MM.1S (cell line): ENCODE results near the gene FHDC1.

ENCODE experiments used
- DNase-seq: peaks from one replicate; pipeline ENCODE4 v3.0.0-alpha.2; 2015
- H2AFZ ChIP-seq: fragments of 300-600 bp; sonication (generic); 2 replicates; pipeline ENCODE4 v1.6.0; 2016; ENCODE audit warnings: antibody characterized with exemption, low read length
- H3F3A ChIP-seq: fragments of 300-600 bp; sonication (generic); 2 replicates; pipeline ENCODE4 v1.6.1; 2016; ENCODE audit warnings: mild to moderate bottlenecking, antibody characterized with exemption, low read length, moderate library complexity, mixed read lengths; ENCODE audit not compliant: insufficient read depth
- H3K27ac ChIP-seq: fragments of 300-600 bp; sonication (generic); 2 replicates; pipeline ENCODE4 v1.5.1; 2016; ENCODE audit warnings: mild to moderate bottlenecking, low read length
- H3K27me3 ChIP-seq: fragments of 300-600 bp; sonication (generic); replicated peaks from 2 replicates; pipeline ENCODE4 v1.6.0; 2016; ENCODE audit warnings: low read length; ENCODE audit not compliant: insufficient read depth
- H3K36me3 ChIP-seq: fragments of 300-600 bp; sonication (generic); replicated peaks from 2 replicates; pipeline ENCODE4 v1.6.1; 2016; ENCODE audit warnings: mild to moderate bottlenecking, low read length, mixed read lengths; ENCODE audit not compliant: insufficient read depth
- H3K4me1 ChIP-seq: fragments of 300-600 bp; sonication (generic); 2 replicates; pipeline ENCODE4 v1.6.1; 2016; ENCODE audit warnings: low read length, mixed read lengths
- H3K4me2 ChIP-seq: fragments of 300-600 bp; sonication (generic); 2 replicates; pipeline ENCODE4 v1.6.0; 2016; ENCODE audit warnings: low read depth, low read length
- H3K4me3 ChIP-seq: fragments of 300-600 bp; sonication (generic); 2 replicates; pipeline ENCODE4 v1.5.1; 2016; ENCODE audit warnings: low read length, mixed read lengths
- H3K79me2 ChIP-seq: fragments of 300-600 bp; sonication (generic); 2 replicates; pipeline ENCODE4 v1.6.1; 2016; ENCODE audit warnings: mixed run types, low read length, mixed read lengths
- H3K9ac ChIP-seq: fragments of 300-600 bp; sonication (generic); 2 replicates; pipeline ENCODE4 v1.6.1; 2016; ENCODE audit warnings: low read length, mixed read lengths
- H3K9me2 ChIP-seq: fragments of 300-600 bp; sonication (generic); replicated peaks from 2 replicates; pipeline ENCODE4 v1.6.1; 2016; ENCODE audit warnings: mild to moderate bottlenecking, low read length, mixed read lengths; ENCODE audit not compliant: insufficient read depth
- H3K9me3 ChIP-seq: fragments of 300-600 bp; sonication (generic); replicated peaks from 2 replicates; pipeline ENCODE4 v1.6.1; 2016; ENCODE audit warnings: mild to moderate bottlenecking, low read length, mixed read lengths; ENCODE audit not compliant: insufficient read depth
- H4K20me1 ChIP-seq: fragments of 300-600 bp; sonication (generic); 2 replicates; pipeline ENCODE4 v1.6.1; 2016; ENCODE audit warnings: mild to moderate bottlenecking, low read length, moderate library complexity, mixed read lengths; ENCODE audit not compliant: insufficient read depth
- EZH2 ChIP-seq: fragments of 300-600 bp; sonication (generic); optimal IDR thresholded peaks from 2 replicates; pipeline ENCODE3; 2017; ENCODE audit warnings: low read depth, mild to moderate bottlenecking, antibody characterized with exemption, low read length, mixed read lengths
- EZH2phosphoT487 ChIP-seq: fragments of 300-600 bp; sonication (generic); IDR thresholded peaks from 2 replicates; pipeline ENCODE4 v1.6.1; 2018; ENCODE audit warnings: antibody characterized with exemption, low read length
- TF ChIP-seq, protein P1 (sequence below): fragments of 300-600 bp; sonication (generic); IDR thresholded peaks from 2 replicates; pipeline ENCODE4 v1.5.1; 2016; ENCODE audit warnings: antibody characterized with exemption, low read length, mixed read lengths

FHDC1 gene

DNA sequence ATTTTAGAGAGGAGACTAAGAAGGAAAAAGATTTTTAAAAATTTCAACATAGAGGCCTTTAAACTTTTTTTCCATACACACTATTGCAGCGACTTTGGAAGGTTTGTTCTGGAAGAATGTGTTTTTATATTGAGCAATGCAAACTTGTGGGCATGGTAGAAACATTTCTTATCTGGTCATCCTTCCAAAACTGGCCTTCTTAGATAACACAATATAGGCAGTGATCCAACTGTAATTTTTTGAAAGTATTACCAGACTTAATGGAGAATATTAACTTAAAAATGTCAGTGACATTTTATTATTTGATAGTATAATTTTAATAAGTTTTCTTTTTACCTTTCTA lies 25.6 kb downstream of the FHDC1 start:
- Histone ChIP-seq H3K27ac (no peak overlapping the region), H3K9me3 (no peaks in the 10 kb centered on the region), H3K9ac (no peak overlapping the region), H4K20me1 (no peaks in the 10 kb centered on the region), H3K4me1 (no peaks in the 10 kb centered on the region), H3K27me3 (no peaks in the 10 kb centered on the region), H3K4me2 (no peak overlapping the region), H3K36me3 (no peaks in the 10 kb centered on the region), H3K4me3 (no peak overlapping the region), H3K9me2 (no peaks in the 10 kb centered on the region), H2AFZ (no peak overlapping the region), H3F3A (no peaks in the 10 kb centered on the region), H3K79me2 (no peaks in the 10 kb centered on the region)
- TF ChIP-seq, protein P1, sequence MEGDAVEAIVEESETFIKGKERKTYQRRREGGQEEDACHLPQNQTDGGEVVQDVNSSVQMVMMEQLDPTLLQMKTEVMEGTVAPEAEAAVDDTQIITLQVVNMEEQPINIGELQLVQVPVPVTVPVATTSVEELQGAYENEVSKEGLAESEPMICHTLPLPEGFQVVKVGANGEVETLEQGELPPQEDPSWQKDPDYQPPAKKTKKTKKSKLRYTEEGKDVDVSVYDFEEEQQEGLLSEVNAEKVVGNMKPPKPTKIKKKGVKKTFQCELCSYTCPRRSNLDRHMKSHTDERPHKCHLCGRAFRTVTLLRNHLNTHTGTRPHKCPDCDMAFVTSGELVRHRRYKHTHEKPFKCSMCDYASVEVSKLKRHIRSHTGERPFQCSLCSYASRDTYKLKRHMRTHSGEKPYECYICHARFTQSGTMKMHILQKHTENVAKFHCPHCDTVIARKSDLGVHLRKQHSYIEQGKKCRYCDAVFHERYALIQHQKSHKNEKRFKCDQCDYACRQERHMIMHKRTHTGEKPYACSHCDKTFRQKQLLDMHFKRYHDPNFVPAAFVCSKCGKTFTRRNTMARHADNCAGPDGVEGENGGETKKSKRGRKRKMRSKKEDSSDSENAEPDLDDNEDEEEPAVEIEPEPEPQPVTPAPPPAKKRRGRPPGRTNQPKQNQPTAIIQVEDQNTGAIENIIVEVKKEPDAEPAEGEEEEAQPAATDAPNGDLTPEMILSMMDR: no peak
- TF ChIP-seq EZH2phosphoT487 (no peak), EZH2 (no peak)
- DNase-seq: no peak

DNA sequence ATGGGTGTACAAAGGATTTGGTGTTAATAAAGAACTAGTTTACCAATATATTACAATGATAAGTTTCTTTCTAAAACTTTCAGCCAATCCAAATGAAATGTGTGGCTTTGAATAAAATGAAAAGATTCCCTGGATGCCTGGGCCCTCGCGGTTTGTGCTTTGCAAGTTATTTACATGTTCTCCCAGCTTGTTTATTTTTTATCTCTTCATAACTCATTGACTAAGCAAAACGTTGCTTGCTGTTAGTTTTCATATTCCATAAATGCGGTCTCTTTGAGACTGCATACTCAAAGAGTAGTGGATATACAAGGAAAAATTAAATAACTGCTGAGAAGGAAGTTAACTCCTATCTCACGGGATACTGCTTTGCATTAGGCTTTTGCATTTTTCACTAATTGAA lies 26.0 kb downstream of the FHDC1 start:
- Histone ChIP-seq H3K27me3 (no peaks in the 10 kb centered on the region), H3F3A (no peaks in the 10 kb centered on the region), H3K4me1 (no peaks in the 10 kb centered on the region), H3K9ac (no peak overlapping the region), H3K9me2 (no peaks in the 10 kb centered on the region), H3K27ac (no peak overlapping the region), H3K4me3 (no peak overlapping the region), H3K9me3 (no peaks in the 10 kb centered on the region), H3K36me3 (no peaks in the 10 kb centered on the region), H2AFZ (no peak overlapping the region), H3K79me2 (no peaks in the 10 kb centered on the region), H4K20me1 (no peaks in the 10 kb centered on the region), H3K4me2 (no peak overlapping the region)
- no peak for DNase-seq
- TF ChIP-seq, protein P1: no peak
- TF ChIP-seq EZH2phosphoT487 (no peak), EZH2 (no peak)

DNA sequence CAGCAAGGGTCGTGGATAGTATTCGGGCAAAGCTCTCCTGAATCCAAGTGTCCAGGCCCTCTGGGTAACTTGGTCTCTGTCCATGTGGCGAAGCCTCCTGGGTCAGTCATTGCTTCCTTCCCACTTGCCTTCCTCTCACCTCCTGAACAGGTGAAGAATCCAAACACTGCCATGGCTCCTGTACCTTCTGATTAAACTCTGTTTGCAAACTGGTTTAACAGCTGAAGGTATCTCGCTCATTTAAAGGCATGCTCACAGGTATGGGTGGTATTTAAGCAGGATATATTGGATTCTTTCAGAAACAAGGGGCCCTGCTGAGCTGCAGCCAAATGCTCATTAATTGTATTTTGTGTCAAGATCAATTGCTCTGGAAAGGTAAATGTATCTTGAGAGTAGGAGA lies 28.2 kb downstream of the FHDC1 start:
- Histone ChIP-seq H4K20me1 (no peaks in the 10 kb centered on the region), H3K36me3 (no peaks in the 10 kb centered on the region), H2AFZ (no peak overlapping the region), H3K9me2 (no peaks in the 10 kb centered on the region), H3F3A (no peaks in the 10 kb centered on the region), H3K27ac (no peak overlapping the region), H3K79me2 (no peaks in the 10 kb centered on the region), H3K4me2 (no peak overlapping the region), H3K9ac (no peak overlapping the region), H3K4me1 (no peaks in the 10 kb centered on the region), H3K9me3 (no peaks in the 10 kb centered on the region), H3K4me3 (no peak overlapping the region), H3K27me3 (no peaks in the 10 kb centered on the region)
- TF ChIP-seq, protein P1: no peak
- TF ChIP-seq EZH2 (no peak), EZH2phosphoT487 (no peak)
- no peak for DNase-seq
